PC-3 (cell line): ENCODE data around the gene FUT4.

ENCODE experiments used
- CTCF ChIP-seq: fragments of 300-600 bp; sonication (generic); conservative IDR thresholded peaks from 2 replicates; pipeline ENCODE4 v1.5.1; 2017; ENCODE audit warnings: antibody characterized with exemption, low read depth, mild to moderate bottlenecking, low read length
- EZH2 ChIP-seq: fragments of 300-600 bp; sonication (generic); IDR thresholded peaks from one replicate; pipeline ENCODE4 v1.6.1; 2017; ENCODE audit warnings: antibody characterized with exemption, mild to moderate bottlenecking, low read length; ENCODE audit not compliant: unreplicated experiment

GRCh38 chr11:94539420-94539819 is 4.3 kb upstream of the FUT4 start:
- TF ChIP-seq CTCF (no peak), EZH2 (no peak)
